Adrenal gland (tissue), 5 donors: ENCODE measurements around the gene AGAP3.

Source experiments
- CTCF ChIP-seq, 6 experiments: fragments of 450-650 bp in 4 of 6; fragments of 200-600 bp in 2 of 6; sonication (generic) in 1 of 6; IDR thresholded peaks; 1 replicate in 5 of 6; 2 replicates in 1 of 6; pipeline versions ENCODE4 v1.5.1 to v1.8.0; 2016 to 2021; ENCODE audit warnings: antibody characterized with exemption in 6 of 6, mild to moderate bottlenecking in 2 of 6, moderate library complexity in 1 of 6
- POLR2A ChIP-seq, 2 donors: fragments of 450-650 bp; IDR thresholded peaks; one replicate each; pipeline ENCODE4 v1.6.1; 2017; ENCODE audit warnings: antibody characterized with exemption in 2 of 2, mild to moderate bottlenecking in 2 of 2, moderate library complexity in 1 of 2
- donor health status: DM: no; HTN: no; CAD: no.

- TF ChIP-seq CTCF (IDR thresholded peaks at IDR 0.05) (no peak), POLR2A (IDR thresholded peaks at IDR 0.05) (no peak)
These were observed 18.3 kb downstream of the AGAP3 start for GRCh38 chr7:151104411-151105235.
